ENCODE data around the gene CACNG8.

- TF ChIP-seq, protein P1, sequence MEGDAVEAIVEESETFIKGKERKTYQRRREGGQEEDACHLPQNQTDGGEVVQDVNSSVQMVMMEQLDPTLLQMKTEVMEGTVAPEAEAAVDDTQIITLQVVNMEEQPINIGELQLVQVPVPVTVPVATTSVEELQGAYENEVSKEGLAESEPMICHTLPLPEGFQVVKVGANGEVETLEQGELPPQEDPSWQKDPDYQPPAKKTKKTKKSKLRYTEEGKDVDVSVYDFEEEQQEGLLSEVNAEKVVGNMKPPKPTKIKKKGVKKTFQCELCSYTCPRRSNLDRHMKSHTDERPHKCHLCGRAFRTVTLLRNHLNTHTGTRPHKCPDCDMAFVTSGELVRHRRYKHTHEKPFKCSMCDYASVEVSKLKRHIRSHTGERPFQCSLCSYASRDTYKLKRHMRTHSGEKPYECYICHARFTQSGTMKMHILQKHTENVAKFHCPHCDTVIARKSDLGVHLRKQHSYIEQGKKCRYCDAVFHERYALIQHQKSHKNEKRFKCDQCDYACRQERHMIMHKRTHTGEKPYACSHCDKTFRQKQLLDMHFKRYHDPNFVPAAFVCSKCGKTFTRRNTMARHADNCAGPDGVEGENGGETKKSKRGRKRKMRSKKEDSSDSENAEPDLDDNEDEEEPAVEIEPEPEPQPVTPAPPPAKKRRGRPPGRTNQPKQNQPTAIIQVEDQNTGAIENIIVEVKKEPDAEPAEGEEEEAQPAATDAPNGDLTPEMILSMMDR (IDR thresholded peaks at IDR 0.05), result no peak
- no peak for TF ChIP-seq REST (IDR thresholded peaks at IDR 0.05; ENCODE audit: insufficient read depth in 1 of 2, low read depth in 2 of 2, low read length in 1 of 2)
- TF ChIP-seq POLR2AphosphoS5 (IDR thresholded peaks at IDR 0.05; ENCODE audit: low read depth, low read length), result no peak
- no peak for TF ChIP-seq SIN3A (IDR thresholded peaks at IDR 0.05; ENCODE audit: borderline replicate concordance, insufficient read depth, low read depth, low read length)
Observed at GRCh38 chr19:53915000-53915399, 47.7 kb upstream of the CACNG8 start.

All from Panc1 (cell line).